Endothelial cell of umbilical vein (primary cell): ENCODE results near the gene TNS1. TPM values are rescaled to one million over a fixed set of nuclear protein-coding genes. Genes with fewer than 3 reads are reported as not detected.

Source experiments
- BruUV-seq: library from RNA; stranded (reverse); fragments of 400-500 nt; replicated peaks from 2 replicates; lab custom pipeline; 2021; lab: Mats Ljungman, UMichigan
- CTCF ChIA-PET: fragments of 300-600, 350-600 bp; sonication (Branson Sonifier 250); formaldehyde crosslinking; loops from one replicate; lab custom pipeline; 2021; ENCODE audit warnings: antibody characterized with exemption, inconsistent platforms; lab: Charles Lee
- POLR2A ChIA-PET: fragments of 300-600, 350-600 bp; sonication (Branson Sonifier 250); formaldehyde crosslinking; loops from one replicate; lab custom pipeline; 2021; ENCODE audit warnings: antibody characterized with exemption, inconsistent platforms; lab: Charles Lee
- DNase-seq: peaks from one replicate; pipeline ENCODE4 v3.0.0-alpha.2; 2011; ENCODE audit warnings: low read depth, low spot score
- FAIRE-seq: peaks from 2 replicates; lab custom pipeline; 2011; peaks lifted over from hg19 to GRCh38; lab: Jason Lieb, UNC
- H2AFZ ChIP-seq: 2 replicates; pipeline ENCODE4 v1.6.0; 2012; ENCODE audit warnings: low read depth, low read length, control low read depth, inconsistent platforms
- H3K27ac ChIP-seq: 2 replicates; pipeline ENCODE4 v1.5.1; 2011; ENCODE audit warnings: low read depth, mild to moderate bottlenecking, control low read depth, low read length, moderate library complexity; ENCODE audit not compliant: insufficient read depth
- H3K27me3 ChIP-seq, 2 experiments: 2 replicates each; pipeline versions ENCODE4 v1.6.0 to v1.6.1; 2011; ENCODE audit warnings: low read length in 2 of 2, mixed read lengths in 1 of 2; ENCODE audit not compliant: control insufficient read depth in 2 of 2, insufficient read depth in 2 of 2
- H3K36me3 ChIP-seq, 2 experiments: 2 replicates in 1 of 2; 3 replicates in 1 of 2; pipeline ENCODE4 v1.5.1; 2011; ENCODE audit warnings: low read length in 2 of 2, mild to moderate bottlenecking in 1 of 2, moderate library complexity in 1 of 2; ENCODE audit not compliant: control insufficient read depth in 2 of 2, insufficient read depth in 2 of 2; ENCODE audit errors: extremely low read depth in 1 of 2
- H3K4me1 ChIP-seq: 3 replicates; pipeline ENCODE4 v1.5.1; 2011; ENCODE audit warnings: mild to moderate bottlenecking, low read length; ENCODE audit not compliant: control insufficient read depth, insufficient read depth; ENCODE audit errors: extremely low read depth
- H3K4me2 ChIP-seq: 2 replicates; pipeline ENCODE4 v1.6.1; 2011; ENCODE audit warnings: low read length, control low read depth, mixed read lengths; ENCODE audit not compliant: insufficient read depth
- H3K4me3 ChIP-seq, 3 experiments: fragments of 200-600 bp in 1 of 3; sonication (generic), shearing (Covaris generic) in 1 of 3; replicated peaks in 1 of 3; 2 replicates each; pipeline ENCODE4 v1.5.1; 2011 to 2016; ENCODE audit warnings: control low read depth in 3 of 3, low read length in 3 of 3, mild to moderate bottlenecking in 2 of 3, inconsistent platforms in 1 of 3, low read depth in 1 of 3, moderate library complexity in 1 of 3; ENCODE audit not compliant: insufficient read depth in 1 of 3
- H3K79me2 ChIP-seq: 2 replicates; pipeline ENCODE4 v1.6.0; 2012; ENCODE audit warnings: low read length, inconsistent platforms; ENCODE audit not compliant: control insufficient read depth, insufficient read depth
- H3K9ac ChIP-seq: replicated peaks from 2 replicates; pipeline ENCODE3; 2011; ENCODE audit warnings: low read length, control low read depth; ENCODE audit not compliant: insufficient read depth; ENCODE audit errors: extremely low read depth
- H3K9me1 ChIP-seq: replicated peaks from 3 replicates; pipeline ENCODE4 v1.6.0; 2011; ENCODE audit warnings: mild to moderate bottlenecking, low read length; ENCODE audit not compliant: control insufficient read depth, insufficient read depth; ENCODE audit errors: extremely low read depth
- H3K9me3 ChIP-seq: replicated peaks from 2 replicates; pipeline ENCODE4 v1.5.1; 2012; ENCODE audit warnings: low read length, inconsistent platforms; ENCODE audit not compliant: control insufficient read depth, insufficient read depth
- H4K20me1 ChIP-seq: replicated peaks from 2 replicates; pipeline ENCODE3; 2011; ENCODE audit warnings: mild to moderate bottlenecking, low read length; ENCODE audit not compliant: control insufficient read depth, insufficient read depth; ENCODE audit errors: extremely low read depth
- EZH2 ChIP-seq: IDR thresholded peaks from 2 replicates; pipeline ENCODE4 v1.6.1; 2012; ENCODE audit warnings: borderline replicate concordance, low read depth, mild to moderate bottlenecking, moderate library complexity, low read length, inconsistent platforms; ENCODE audit not compliant: severe bottlenecking
- FOS ChIP-seq: IDR thresholded peaks from 2 replicates; pipeline ENCODE4 v1.6.1; 2011; ENCODE audit warnings: mild to moderate bottlenecking, low read length, moderate library complexity, borderline replicate concordance; ENCODE audit not compliant: insufficient read depth
- GATA2 ChIP-seq: IDR thresholded peaks from 2 replicates; pipeline ENCODE4 v1.7.0; 2011; ENCODE audit warnings: low read depth, mild to moderate bottlenecking, moderate library complexity, mixed read lengths, low read length; ENCODE audit not compliant: insufficient read length, insufficient read depth
- JUN ChIP-seq: IDR thresholded peaks from 2 replicates; pipeline ENCODE4 v1.6.1; 2011; ENCODE audit warnings: borderline replicate concordance, low read depth; ENCODE audit not compliant: insufficient read length, insufficient read depth
- MYC ChIP-seq: IDR thresholded peaks from one replicate; pipeline ENCODE4 v1.6.1; 2011; ENCODE audit warnings: mild to moderate bottlenecking, low read depth, low read length
- POLR2A ChIP-seq: IDR thresholded peaks from 2 replicates; pipeline ENCODE4 v1.6.1; 2012; ENCODE audit warnings: low read depth, mild to moderate bottlenecking, control low read depth, low read length
- POLR2AphosphoS5 ChIP-seq: IDR thresholded peaks from 2 replicates; pipeline ENCODE4 v1.6.1; 2012; ENCODE audit warnings: low read depth, mild to moderate bottlenecking, control low read depth, low read length, moderate library complexity; ENCODE audit not compliant: insufficient read depth
- dilution Hi-C: fragments of 300-500 bp; cut with MboI; formaldehyde crosslinking; loops from one replicate; pipeline ENCODE4 v1.15.0; 2019; ENCODE audit warnings: low sequenced_read_pairs; ENCODE audit not compliant: extremely low pct_ligation_motif_present
- intact Hi-C: fragments of 100-400 bp; cut with micrococcal nuclease; formaldehyde crosslinking; loops from one replicate; pipeline ENCODE4 v1.10.0; 2022
- polyA plus RNA-seq, 4 experiments: library from polyadenylated mRNA; depleted of rRNA in 3 of 4; stranded (reverse) in 3 of 4; unstranded in 1 of 4; fragments of >200 nt; gene quantifications; 2 replicates each; pipeline versions ENCODE4 v1.2.1 to v1.2.3, GENCODE V29; 2011 to 2012; ENCODE audit warnings: missing spikeins in 1 of 4
- total RNA-seq: library from RNA; stranded (reverse); gene quantifications from 2 replicates; pipeline ENCODE4 v1.2.3, GENCODE V29; 2021
- TF ChIP-seq, protein P1 (sequence below): IDR thresholded peaks from 2 replicates; pipeline ENCODE4 v1.6.1; 2011; ENCODE audit not compliant: insufficient read depth, insufficient read length
- TF ChIP-seq, protein P2 (sequence below), 2 donors: IDR thresholded peaks; 1 replicate in 1 of 2; 2 replicates in 1 of 2; pipeline ENCODE4 v1.5.1; 2011; ENCODE audit warnings: low read length in 2 of 2, mild to moderate bottlenecking in 2 of 2, moderate library complexity in 2 of 2, control low read depth in 1 of 2, inconsistent platforms in 1 of 2, low read depth in 1 of 2; ENCODE audit not compliant: insufficient read depth in 1 of 2; ENCODE audit errors: extremely low read depth in 1 of 2

TNS1 gene
- total and polyA plus RNA-seq, 2 donors (not counting 3 experiments of a cell fraction or from before 2014, with no cell fraction given), result 11.0 to 52.1 TPM

GRCh38 chr2:217792626-217793527, 209.9 kb downstream of the TNS1 start:
- FAIRE-seq, result no peak
- no peak for DNase-seq

More at GRCh38 chr2:217792626-217793527, 209.9 kb downstream of the TNS1 start:
- Histone ChIP-seq H2AFZ (no peak overlapping the region), H3K9me1 (no peaks in the 10 kb centered on the region), H3K36me3 (no peaks in the 10 kb centered on the region), H3K4me1 (no peaks in the 10 kb centered on the region), H3K79me2 (no peaks in the 10 kb centered on the region), H3K4me2 (no peak overlapping the region), H3K9me3 (no peaks in the 10 kb centered on the region), H3K27ac (no peak overlapping the region), H3K9ac (no peak overlapping the region), H3K4me3 (no peak overlapping the region), H3K27me3 (no peaks in the 10 kb centered on the region), H4K20me1 (no peaks in the 10 kb centered on the region)
- CTCF ChIA-PET, result interaction anchor here (0.9 to 10.3 kb wide), 6 partner anchors 10 to 242 kb away, joined by 3 to 341 read pairs (median 200); no protein-coding TSS in a partner anchor
- no TSS peak for BruUV-seq
- intact Hi-C loops, result no loop called here
- POLR2A ChIA-PET, result no interaction called here
- dilution Hi-C loops, result no loop called here
- TF ChIP-seq POLR2AphosphoS5 (no peak), JUN (no peak), POLR2A (no peak), EZH2 (no peak), GATA2 (no peak), FOS (no peak), MYC (no peak)
- TF ChIP-seq, protein P1, sequence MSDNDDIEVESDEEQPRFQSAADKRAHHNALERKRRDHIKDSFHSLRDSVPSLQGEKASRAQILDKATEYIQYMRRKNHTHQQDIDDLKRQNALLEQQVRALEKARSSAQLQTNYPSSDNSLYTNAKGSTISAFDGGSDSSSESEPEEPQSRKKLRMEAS, result no peak
- TF ChIP-seq, protein P2, sequence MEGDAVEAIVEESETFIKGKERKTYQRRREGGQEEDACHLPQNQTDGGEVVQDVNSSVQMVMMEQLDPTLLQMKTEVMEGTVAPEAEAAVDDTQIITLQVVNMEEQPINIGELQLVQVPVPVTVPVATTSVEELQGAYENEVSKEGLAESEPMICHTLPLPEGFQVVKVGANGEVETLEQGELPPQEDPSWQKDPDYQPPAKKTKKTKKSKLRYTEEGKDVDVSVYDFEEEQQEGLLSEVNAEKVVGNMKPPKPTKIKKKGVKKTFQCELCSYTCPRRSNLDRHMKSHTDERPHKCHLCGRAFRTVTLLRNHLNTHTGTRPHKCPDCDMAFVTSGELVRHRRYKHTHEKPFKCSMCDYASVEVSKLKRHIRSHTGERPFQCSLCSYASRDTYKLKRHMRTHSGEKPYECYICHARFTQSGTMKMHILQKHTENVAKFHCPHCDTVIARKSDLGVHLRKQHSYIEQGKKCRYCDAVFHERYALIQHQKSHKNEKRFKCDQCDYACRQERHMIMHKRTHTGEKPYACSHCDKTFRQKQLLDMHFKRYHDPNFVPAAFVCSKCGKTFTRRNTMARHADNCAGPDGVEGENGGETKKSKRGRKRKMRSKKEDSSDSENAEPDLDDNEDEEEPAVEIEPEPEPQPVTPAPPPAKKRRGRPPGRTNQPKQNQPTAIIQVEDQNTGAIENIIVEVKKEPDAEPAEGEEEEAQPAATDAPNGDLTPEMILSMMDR (IDR thresholded peaks at IDR 0.05; ENCODE audit: extremely low read depth in 1 of 2, insufficient read depth in 1 of 2, low read depth in 1 of 2, low read length in 2 of 2), result no peak
